ENCODE data around the gene BCL7B. TPM values are rescaled to one million over a fixed set of nuclear protein-coding genes. Genes with fewer than 3 reads are reported as not detected.

BCL7B gene
- total RNA-seq, 1 experiment from 2014 or later: 41.0 TPM

GRCh38 chr7:73521636-73522104 lies 35.8 kb downstream of the BCL7B start:
- peak overlapping the region; percentile 92 for H3K4me2 ChIP-seq (ENCODE audit: low read length)
- H3F3A ChIP-seq (ENCODE audit: low read length, unreplicated experiment): no peaks in the 10 kb centered on the region
- H4K20me1 ChIP-seq (ENCODE audit: low read length): peaks cover 37% of the 10 kb centered on the region
- intact Hi-C loops (cut with micrococcal nuclease): loop anchor here (2.0 kb wide), 1 partner anchor 35 kb away; the partner anchor contains the start of gene BCL7B
- no peaks in the 10 kb centered on the region for H3K27me3 ChIP-seq (ENCODE audit: low read length)
- TF ChIP-seq EZH2 (IDR thresholded peaks at IDR 0.05; ENCODE audit: low read length, unreplicated experiment) (no peak), EZH2phosphoT487 (IDR thresholded peaks at IDR 0.05; ENCODE audit: borderline replicate concordance, low read length) (no peak), CTCF (conservative IDR thresholded peaks at IDR 0.05; ENCODE audit: low read depth, low read length) (no peak)
- ChIA-PET CTCF (no interaction called here), POLR2A (ENCODE audit: unreplicated experiment) (interaction anchor here (0.6 to 0.9 kb wide), 2 partner anchors 182 to 216 kb away, joined by 5 to 7 read pairs; no protein-coding TSS in a partner anchor)
- ATAC-seq (peak; percentile 60), DNase-seq (peak; percentile 40)
- no peaks in the 10 kb centered on the region for H3K9me2 ChIP-seq (replicated peaks; ENCODE audit: low read length)
- H3K27ac ChIP-seq (ENCODE audit: low read length): peak overlapping the region; percentile 84
- H3K9ac ChIP-seq (ENCODE audit: low read length): peak overlapping the region; percentile 96
- H3K79me2 ChIP-seq (ENCODE audit: low read length): peaks cover 50% of the 10 kb centered on the region
- peak overlapping the region; percentile 82 for H3K4me3 ChIP-seq (ENCODE audit: low read length)
- peak overlapping the region; percentile 89 for H2AFZ ChIP-seq (ENCODE audit: low read length)
- H3K36me3 ChIP-seq (ENCODE audit: low read depth, low read length): peaks cover 12% of the 10 kb centered on the region; the same call in 1 of the 2 replicates
- no TSS peak for BruUV-seq (replicated peaks)
- no peaks in the 10 kb centered on the region for H3K9me3 ChIP-seq (ENCODE audit: low read length)
- H3K4me1 ChIP-seq (ENCODE audit: insufficient read depth, low read length): peaks cover 19% of the 10 kb centered on the region; the same call in 1 of the 2 replicates

DNA sequence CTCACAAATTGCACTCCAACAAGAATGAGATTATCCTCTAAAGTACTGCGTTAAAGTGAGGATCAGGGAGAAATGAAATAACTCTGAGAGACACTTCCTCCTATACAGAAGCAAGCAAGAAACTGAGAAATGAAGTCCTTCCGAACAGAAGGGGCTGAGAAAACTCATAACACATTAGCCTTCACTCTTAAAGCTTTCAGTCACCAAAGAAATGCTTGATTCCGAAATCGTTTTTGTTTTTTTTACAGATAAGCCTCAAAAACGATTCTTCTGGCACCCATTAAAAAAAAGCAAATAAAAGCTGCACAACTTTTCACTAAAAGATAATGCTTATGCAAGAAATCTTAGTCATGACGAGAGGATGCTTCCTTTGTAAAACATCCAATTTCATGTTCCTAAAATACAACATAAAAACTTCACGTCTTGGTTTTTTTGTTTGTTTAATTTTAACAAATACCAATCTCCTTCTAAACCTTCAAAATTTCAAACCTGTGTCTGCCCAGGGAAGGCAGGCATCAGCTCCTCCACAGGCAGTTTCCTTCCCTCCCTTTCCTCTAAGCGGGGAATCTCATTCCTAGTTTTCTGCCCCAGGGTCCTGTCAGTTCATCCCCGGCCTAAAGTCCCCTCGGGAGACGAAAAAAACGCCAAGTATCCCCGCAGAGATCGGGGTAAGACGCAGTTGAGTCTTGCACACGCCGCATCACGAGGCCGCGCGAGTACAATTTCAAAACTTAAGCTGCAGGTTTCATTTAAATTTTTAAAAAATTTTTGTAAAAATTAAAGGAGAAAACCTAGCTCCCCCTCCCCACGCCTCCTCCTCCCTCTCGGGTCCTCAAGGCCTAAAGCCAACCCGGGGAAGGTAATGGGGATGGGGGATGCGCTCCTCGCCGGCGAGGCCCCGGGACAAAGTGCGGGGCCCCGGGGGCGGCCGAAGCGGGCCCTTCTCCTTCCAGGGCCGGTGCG lies 36.5 kb downstream of the BCL7B start:
- H3K27ac ChIP-seq (ENCODE audit: low read length): peak overlapping the region; percentile 84
- no peaks in the 10 kb centered on the region for H3K9me2 ChIP-seq (replicated peaks; ENCODE audit: low read length)
- no peaks in the 10 kb centered on the region for H3F3A ChIP-seq (ENCODE audit: low read length, unreplicated experiment)
- peak overlapping the region; percentile 92 for H3K4me2 ChIP-seq (ENCODE audit: low read length)
- H2AFZ ChIP-seq (ENCODE audit: low read length): no peak overlapping the region
- ChIA-PET CTCF (no interaction called here), POLR2A (ENCODE audit: unreplicated experiment) (interaction anchor here (0.7 to 0.9 kb wide), 2 partner anchors 37 to 217 kb away, joined by 5 to 7 read pairs; no protein-coding TSS in a partner anchor)
- H3K36me3 ChIP-seq (ENCODE audit: low read depth, low read length): peaks cover 15% of the 10 kb centered on the region; the same call in 1 of the 2 replicates
- peaks cover 19% of the 10 kb centered on the region; the same call in 1 of the 2 replicates for H3K4me1 ChIP-seq (ENCODE audit: insufficient read depth, low read length)
- peaks cover 37% of the 10 kb centered on the region for H4K20me1 ChIP-seq (ENCODE audit: low read length)
- TF ChIP-seq CTCF (conservative IDR thresholded peaks at IDR 0.05; ENCODE audit: low read depth, low read length) (no peak), EZH2 (IDR thresholded peaks at IDR 0.05; ENCODE audit: low read length, unreplicated experiment) (no peak), EZH2phosphoT487 (IDR thresholded peaks at IDR 0.05; ENCODE audit: borderline replicate concordance, low read length) (no peak)
- TSS peak; percentile 43 for BruUV-seq (replicated peaks)
- DNase-seq (peak; percentile 6), ATAC-seq (no peak)
- H3K79me2 ChIP-seq (ENCODE audit: low read length): peaks cover 57% of the 10 kb centered on the region
- peak overlapping the region; percentile 96 for H3K9ac ChIP-seq (ENCODE audit: low read length)
- H3K4me3 ChIP-seq (ENCODE audit: low read length): peak overlapping the region; percentile 82
- no peaks in the 10 kb centered on the region for H3K27me3 ChIP-seq (ENCODE audit: low read length)
- intact Hi-C loops (cut with micrococcal nuclease): no loop called here
- no peaks in the 10 kb centered on the region for H3K9me3 ChIP-seq (ENCODE audit: low read length)

Data from PC-3 (cell line).